Hematopoietic multipotent progenitor cell treated with erythropoietin and hydrocortisone succinate and interleukin-3 and kit ligand, for 15 days (in vitro differentiated cells): ENCODE measurements around the gene PASK.

ENCODE experiments used
- DNase-seq: peaks from one replicate; pipeline ENCODE4 v3.0.0-alpha.2; 2015; ENCODE audit warnings: low spot score

The PASK gene

GRCh38 chr2:241081190-241081642 lies 68.1 kb downstream of the PASK start:
- no peak for DNase-seq

GRCh38 chr2:241080405-241081189 lies 68.7 kb downstream of the PASK start:
- no peak for DNase-seq

- no peak for DNase-seq
Measured at GRCh38 chr2:241074901-241075540, 74.3 kb downstream of the PASK start.

- no peak for DNase-seq
Measured at GRCh38 chr2:241074065-241074818, 75.0 kb downstream of the PASK start.

- DNase-seq = no peak
Measured at GRCh38 chr2:241073166-241074064, 75.9 kb downstream of the PASK start.

GRCh38 chr2:241072553-241073165 lies 76.6 kb downstream of the PASK start:
- no peak for DNase-seq

- DNase-seq = no peak
Measured at GRCh38 chr2:241072151-241072550, 77.1 kb downstream of the PASK start.

GRCh38 chr2:241071677-241072111 lies 77.6 kb downstream of the PASK start:
- no peak for DNase-seq

GRCh38 chr2:241070811-241071676 lies 78.2 kb downstream of the PASK start:
- no peak for DNase-seq

- no peak for DNase-seq
Measured at GRCh38 chr2:241070361-241070760, 78.9 kb downstream of the PASK start.

GRCh38 chr2:241069821-241070281 lies 79.4 kb downstream of the PASK start:
- DNase-seq = no peak

- DNase-seq = no peak
Measured at GRCh38 chr2:241068942-241069810, 80.1 kb downstream of the PASK start.

GRCh38 chr2:241068136-241068941 lies 80.9 kb downstream of the PASK start:
- no peak for DNase-seq

GRCh38 chr2:241067501-241068135 lies 81.7 kb downstream of the PASK start:
- no peak for DNase-seq

- no peak for DNase-seq
Measured at GRCh38 chr2:241066893-241067341, 82.4 kb downstream of the PASK start.

GRCh38 chr2:241066171-241066892 lies 82.9 kb downstream of the PASK start:
- DNase-seq = no peak

GRCh38 chr2:241065355-241065803 lies 83.9 kb downstream of the PASK start:
- DNase-seq = no peak
